HG03558 (cell line): ENCODE results near the gene SPON1.
A peak's percentile ranks its signal among the peaks of the same experiment; 100 is the strongest.
"Not testable (repeated sequence)": the region's sequence is repeated elsewhere in the genome, so short reads cannot be mapped to it uniquely, and the experiment has no call there.

Experiments used
- ATAC-seq: cut with Tn5 transposase; IDR thresholded peaks from one replicate; pipeline ENCODE4 v1.9.1; 2021; ENCODE audit warnings: moderate number of reproducible peaks; ENCODE audit not compliant: unreplicated experiment; ENCODE audit errors: extremely low read depth

Gene SPON1

GRCh38 chr11:14259186-14259784 lies 296.8 kb downstream of the SPON1 start:
- ATAC-seq: no peak

- no peak for ATAC-seq
These were observed 297.4 kb downstream of the SPON1 start for GRCh38 chr11:14259878-14260277.

GRCh38 chr11:14261066-14261465 lies 298.5 kb downstream of the SPON1 start:
- ATAC-seq: no peak

- no peak for ATAC-seq
These were observed 299.8 kb downstream of the SPON1 start for GRCh38 chr11:14262271-14262846.

GRCh38 chr11:14264966-14265365 lies 302.4 kb downstream of the SPON1 start:
- no peak for ATAC-seq

GRCh38 chr11:14266622-14267021 lies 304.1 kb downstream of the SPON1 start:
- ATAC-seq: no peak

- no peak for ATAC-seq
These were observed 305.5 kb downstream of the SPON1 start for GRCh38 chr11:14267861-14268635.

GRCh38 chr11:14269692-14270573 lies 307.4 kb downstream of the SPON1 start:
- no peak for ATAC-seq

- ATAC-seq: peak; percentile 57
These were observed 308.4 kb downstream of the SPON1 start for GRCh38 chr11:14270690-14271542.

- ATAC-seq: no peak
These were observed 311.4 kb downstream of the SPON1 start for GRCh38 chr11:14273895-14274294.

GRCh38 chr11:14275076-14275475 lies 312.6 kb downstream of the SPON1 start:
- no peak for ATAC-seq

GRCh38 chr11:14278869-14279268 lies 316.3 kb downstream of the SPON1 start:
- ATAC-seq: not testable (repeated sequence)

- ATAC-seq: no peak
These were observed 325.8 kb downstream of the SPON1 start for GRCh38 chr11:14288189-14288935.

GRCh38 chr11:14290422-14290821 lies 327.9 kb downstream of the SPON1 start:
- ATAC-seq: no peak

GRCh38 chr11:14299921-14300320 lies 337.4 kb downstream of the SPON1 start:
- ATAC-seq: no peak

- peak; percentile 73 for ATAC-seq
These were observed 338.3 kb downstream of the SPON1 start for GRCh38 chr11:14300661-14301304.

GRCh38 chr11:14304601-14305000 lies 342.1 kb downstream of the SPON1 start:
- no peak for ATAC-seq

- no peak for ATAC-seq
These were observed 343.1 kb downstream of the SPON1 start for GRCh38 chr11:14305649-14306048.

GRCh38 chr11:14306481-14306880 lies 344.0 kb downstream of the SPON1 start:
- no peak for ATAC-seq
